ENCODE results near the gene ZNF277.

Gene ZNF277

GRCh38 chr7:112254709-112255387 is 48.4 kb downstream of the ZNF277 start:
- no peak for DNase-seq

GRCh38 chr7:112255388-112255720 is 48.9 kb downstream of the ZNF277 start:
- no peak for DNase-seq

- DNase-seq: no peak
Measured at GRCh38 chr7:112257073-112257472, 50.6 kb downstream of the ZNF277 start.

- no peak for DNase-seq
Measured at GRCh38 chr7:112260911-112261310, 54.4 kb downstream of the ZNF277 start.

- no peak for DNase-seq
Measured at GRCh38 chr7:112262036-112262435, 55.5 kb downstream of the ZNF277 start.

GRCh38 chr7:112262855-112263487 is 56.5 kb downstream of the ZNF277 start:
- DNase-seq: no peak

GRCh38 chr7:112263519-112263918 is 57.0 kb downstream of the ZNF277 start:
- no peak for DNase-seq

GRCh38 chr7:112266141-112266540 is 59.6 kb downstream of the ZNF277 start:
- DNase-seq: no peak

- DNase-seq: no peak
Measured at GRCh38 chr7:112266595-112267270, 60.2 kb downstream of the ZNF277 start.

- no peak for DNase-seq
Measured at GRCh38 chr7:112267944-112268691, 61.6 kb downstream of the ZNF277 start.

GRCh38 chr7:112271162-112271561 is 64.7 kb downstream of the ZNF277 start:
- no peak for DNase-seq

- no peak for DNase-seq
Measured at GRCh38 chr7:112272921-112273561, 66.5 kb downstream of the ZNF277 start.

GRCh38 chr7:112279042-112279441 is 72.5 kb downstream of the ZNF277 start:
- DNase-seq: no peak

- DNase-seq: no peak
Measured at GRCh38 chr7:112280267-112280666, 73.8 kb downstream of the ZNF277 start.

GRCh38 chr7:112282476-112283188 is 76.1 kb downstream of the ZNF277 start:
- DNase-seq: no peak

- DNase-seq: no peak
Measured at GRCh38 chr7:112283382-112283910, 77.0 kb downstream of the ZNF277 start.

GRCh38 chr7:112286250-112287086 is 80.0 kb downstream of the ZNF277 start:
- no peak for DNase-seq

GRCh38 chr7:112288301-112288700 is 81.8 kb downstream of the ZNF277 start:
- DNase-seq: no peak

- no peak for DNase-seq
Measured at GRCh38 chr7:112290065-112290464, 83.6 kb downstream of the ZNF277 start.

GRCh38 chr7:112292162-112292561 is 85.7 kb downstream of the ZNF277 start:
- no peak for DNase-seq

GRCh38 chr7:112293416-112293815 is 86.9 kb downstream of the ZNF277 start:
- no peak for DNase-seq
